Hematopoietic multipotent progenitor cell treated with erythropoietin and hydrocortisone succinate and interleukin-3 and kit ligand, for 17 days (in vitro differentiated cells): ENCODE results near the gene TMEM186.
"Not testable (repeated sequence)": the region's sequence is repeated elsewhere in the genome, so short reads cannot be mapped to it uniquely, and the experiment has no call there.

Experiments
- DNase-seq: peaks from one replicate; pipeline ENCODE4 v3.0.0-alpha.2; 2015; ENCODE audit warnings: low spot score

Gene TMEM186

DNA sequence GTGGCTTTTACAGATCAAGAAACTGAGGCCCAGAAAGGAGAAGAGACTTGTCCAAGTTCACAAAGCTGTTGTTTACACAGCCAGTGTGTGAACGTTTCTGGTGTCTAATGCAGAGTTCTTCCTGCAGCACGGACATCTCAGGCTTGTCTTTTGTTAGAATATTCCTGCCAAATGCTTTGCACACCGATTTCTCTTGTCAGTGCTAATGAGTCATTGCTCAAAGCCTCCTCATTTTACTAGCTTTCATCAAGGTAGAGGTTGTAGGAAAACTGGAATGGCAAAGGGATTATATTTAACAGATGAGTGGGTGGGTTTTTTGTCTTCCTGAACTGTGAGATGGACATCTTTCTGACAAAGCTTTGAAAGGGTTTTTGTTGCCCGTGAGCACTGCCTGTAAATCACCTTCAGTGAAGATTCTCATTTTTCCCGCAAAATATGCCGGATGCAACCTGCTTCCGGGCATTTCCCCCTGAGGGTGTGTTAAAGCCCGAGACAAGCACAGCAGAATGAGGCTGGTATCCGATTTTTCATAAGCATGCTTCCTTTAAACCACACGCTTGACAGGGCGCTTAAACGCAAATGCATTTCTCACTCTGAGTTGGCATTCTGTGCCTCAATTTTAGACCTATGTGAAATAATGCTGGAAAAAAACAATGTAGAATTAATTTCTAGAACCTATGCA is 14.9 kb upstream of the TMEM186 start:
- DNase-seq, result no peak

DNA sequence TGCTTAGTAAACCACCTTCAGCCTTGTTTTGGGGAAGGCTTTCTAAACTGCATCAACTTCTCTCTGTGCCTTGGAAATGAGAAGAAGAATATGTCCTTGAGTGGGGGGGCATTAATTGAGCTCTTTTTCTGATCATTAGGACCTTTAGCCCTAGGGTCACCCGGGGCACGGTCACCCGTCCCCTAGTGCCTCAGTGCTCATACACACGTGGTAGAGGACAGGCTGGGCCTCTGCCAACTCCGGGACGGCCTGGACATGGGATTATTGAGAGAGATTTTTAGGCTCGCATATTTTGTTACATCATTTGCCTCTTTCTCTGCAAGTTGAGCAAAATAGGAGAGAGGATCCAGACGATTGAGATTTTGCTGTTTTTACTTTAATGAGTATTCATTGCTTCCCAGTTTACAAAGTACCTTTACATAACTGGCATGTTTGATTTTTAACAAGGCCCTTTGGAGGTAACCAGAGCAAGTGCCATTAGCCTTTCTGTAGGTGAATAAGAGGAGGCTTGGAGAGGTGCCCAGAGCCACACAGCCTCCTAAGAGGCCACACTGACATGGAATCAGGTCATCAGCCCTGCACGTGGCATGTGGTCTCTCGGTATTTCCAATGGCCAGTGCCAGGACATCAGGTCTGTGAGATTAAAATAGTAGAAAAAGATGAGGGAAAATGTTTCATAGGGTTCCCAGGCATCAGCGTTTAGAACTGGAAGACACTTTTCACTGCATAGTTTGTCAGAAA is 11.3 kb upstream of the TMEM186 start:
- DNase-seq, result no peak

DNA sequence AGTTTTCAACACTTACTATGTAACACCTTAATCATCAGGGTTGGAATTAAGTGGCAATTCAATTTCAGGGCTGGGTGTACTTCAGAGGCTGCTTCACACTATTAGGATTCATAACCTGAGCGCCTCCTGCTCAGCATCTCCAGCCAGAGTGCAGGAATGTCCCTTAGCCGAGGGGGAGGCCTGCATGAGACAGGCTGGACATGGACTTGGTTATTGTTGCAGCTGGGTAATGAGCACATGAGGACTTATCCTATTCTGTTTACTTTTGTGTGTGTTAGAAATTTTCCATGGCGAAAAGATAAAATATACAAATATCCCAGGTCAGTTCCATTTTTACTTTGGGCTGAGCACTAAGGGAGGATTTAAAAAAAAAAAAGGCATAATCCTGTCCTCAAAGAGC is 10.6 kb upstream of the TMEM186 start:
- no peak for DNase-seq

DNA sequence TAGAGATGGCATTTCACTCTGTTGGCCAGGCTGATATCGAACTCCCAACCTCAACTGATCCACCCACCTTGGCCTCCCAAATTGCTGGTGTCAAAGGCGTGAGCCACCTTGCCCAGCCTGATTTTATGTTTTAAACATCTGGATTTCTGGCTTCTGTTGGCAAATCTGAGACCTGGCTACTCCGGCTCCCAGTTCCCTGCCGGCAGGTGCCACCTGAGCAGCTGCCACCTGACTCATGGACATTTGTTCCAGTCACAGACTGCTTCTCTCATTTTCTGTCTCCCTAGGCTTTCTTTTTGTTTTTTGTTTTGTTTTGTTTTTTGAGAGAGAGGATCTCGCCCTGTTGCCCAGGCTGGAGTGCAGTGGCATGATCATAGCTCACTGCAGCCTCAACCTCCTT is 9.8 kb upstream of the TMEM186 start:
- DNase-seq, result no peak

DNA sequence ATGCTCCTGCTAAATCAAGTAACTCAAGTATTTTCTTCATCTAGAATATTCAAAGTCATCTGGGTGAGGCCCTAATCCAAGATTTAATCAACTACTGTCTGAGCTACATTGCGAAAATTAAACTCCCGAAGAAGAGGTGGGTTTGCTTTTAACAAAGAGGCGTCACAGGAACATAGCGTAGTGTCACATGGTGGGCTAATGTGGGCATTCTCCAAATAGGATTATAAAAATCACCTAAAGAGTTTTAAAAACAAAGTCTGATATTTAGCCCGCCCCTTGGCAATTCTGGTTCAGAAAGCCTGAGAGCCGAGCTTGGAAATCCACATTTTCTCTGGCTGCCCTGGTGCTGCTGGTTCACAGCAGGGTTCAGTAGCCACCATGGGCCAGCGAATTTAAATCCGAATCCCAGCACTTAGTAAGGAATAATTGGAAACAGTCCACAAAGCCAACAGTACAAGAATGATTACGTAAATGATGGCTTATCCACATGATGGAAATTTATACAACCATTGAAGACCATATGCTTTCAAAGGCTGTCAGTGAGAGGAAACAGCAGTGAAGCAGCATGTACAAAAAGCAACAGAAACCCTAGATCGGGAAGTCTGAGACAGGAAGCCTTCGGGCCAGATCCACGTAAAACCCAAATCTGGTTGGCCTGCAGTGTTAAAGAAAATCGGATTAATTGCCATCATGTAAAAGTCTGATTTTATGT is 9.0 kb upstream of the TMEM186 start:
- DNase-seq, result no peak

DNA sequence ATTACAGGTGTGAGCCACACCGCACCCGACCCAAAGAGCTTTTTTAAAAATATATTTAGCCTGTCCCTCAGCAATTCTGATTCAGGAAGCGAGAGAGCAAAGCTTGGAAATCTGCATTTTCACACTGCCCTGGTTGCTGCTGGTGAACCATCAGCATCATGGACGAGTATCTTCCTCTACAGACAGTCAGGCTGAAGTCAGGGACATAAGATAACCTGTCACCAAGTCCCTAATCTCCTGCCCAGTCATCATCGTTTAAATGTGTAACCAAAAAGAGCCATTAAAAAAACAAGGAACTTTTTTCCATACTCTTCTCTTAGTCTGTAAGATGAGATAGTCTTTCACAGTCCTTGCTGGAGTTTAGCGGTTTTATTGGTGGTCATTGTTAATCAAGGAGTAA is 6.9 kb upstream of the TMEM186 start:
- DNase-seq, result peak; percentile 48

DNA sequence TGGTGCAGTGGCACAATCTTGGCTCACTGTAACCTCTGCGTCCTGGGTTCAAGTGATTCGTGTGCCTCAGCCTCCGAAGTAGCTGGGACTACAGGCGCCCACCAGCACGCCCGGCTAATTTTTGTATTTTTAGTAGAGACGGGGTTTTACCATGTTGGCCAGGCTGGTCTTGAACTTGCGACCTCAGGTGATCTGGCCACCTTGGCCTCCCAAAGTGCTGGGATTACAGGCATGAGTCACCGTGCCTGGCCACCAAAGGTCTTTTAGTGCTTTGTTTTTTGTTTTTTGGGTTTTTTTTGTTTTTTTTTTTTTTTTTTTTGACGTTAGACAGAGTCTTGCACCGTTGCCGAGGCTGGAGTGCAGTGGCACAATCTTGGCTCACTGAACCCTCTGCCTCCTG is 6.3 kb upstream of the TMEM186 start:
- DNase-seq, result not testable (repeated sequence)

DNA sequence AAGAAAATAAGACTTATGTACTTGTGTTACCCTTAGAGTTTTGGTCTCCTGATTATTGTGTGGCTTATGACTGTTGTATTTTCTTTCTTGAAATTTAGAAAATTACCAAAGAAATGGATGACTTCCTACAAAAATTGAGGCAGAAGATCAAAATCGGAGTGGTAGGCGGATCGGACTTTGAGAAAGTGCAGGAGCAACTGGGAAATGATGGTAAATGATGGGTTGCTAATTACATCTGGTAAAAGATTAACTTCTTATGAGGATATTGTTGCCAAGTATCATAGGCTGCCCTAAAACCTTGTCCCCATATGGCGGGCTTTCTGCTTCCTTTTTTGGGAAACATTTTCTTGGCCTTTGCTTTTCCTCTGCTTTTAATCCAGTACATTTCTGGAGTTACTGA is 4.3 kb upstream of the TMEM186 start:
- DNase-seq, result no peak

DNA sequence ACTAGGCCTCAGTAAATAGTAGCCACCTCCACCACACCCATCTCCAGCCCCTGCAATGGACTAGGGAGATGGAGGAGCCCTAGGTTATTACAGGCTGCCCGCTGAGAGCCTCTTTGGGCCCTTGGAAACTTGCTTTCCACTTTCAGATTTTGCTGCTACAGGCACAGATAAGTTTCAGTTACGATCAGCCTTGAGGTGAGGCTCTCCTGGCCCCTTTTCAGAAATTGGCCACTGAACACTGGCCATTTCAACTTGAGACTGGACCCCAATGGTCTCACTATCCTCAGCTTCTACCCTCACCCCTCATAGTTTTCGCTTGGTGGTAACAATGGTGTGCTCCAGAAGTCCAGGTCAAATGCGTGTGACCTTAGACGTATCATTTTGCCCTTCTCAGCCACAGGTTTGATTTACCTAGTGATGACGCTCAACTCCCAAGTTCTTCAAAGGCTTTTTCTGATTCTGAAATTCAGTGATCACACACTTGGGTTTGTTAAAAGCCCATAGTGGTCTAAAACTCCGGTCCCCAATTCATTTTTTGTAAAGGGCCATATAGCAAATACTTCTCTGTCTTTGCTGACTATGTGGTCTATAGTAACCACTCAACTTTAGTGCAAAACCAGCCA is 1.2 kb upstream of the TMEM186 start:
- DNase-seq, result no peak

DNA sequence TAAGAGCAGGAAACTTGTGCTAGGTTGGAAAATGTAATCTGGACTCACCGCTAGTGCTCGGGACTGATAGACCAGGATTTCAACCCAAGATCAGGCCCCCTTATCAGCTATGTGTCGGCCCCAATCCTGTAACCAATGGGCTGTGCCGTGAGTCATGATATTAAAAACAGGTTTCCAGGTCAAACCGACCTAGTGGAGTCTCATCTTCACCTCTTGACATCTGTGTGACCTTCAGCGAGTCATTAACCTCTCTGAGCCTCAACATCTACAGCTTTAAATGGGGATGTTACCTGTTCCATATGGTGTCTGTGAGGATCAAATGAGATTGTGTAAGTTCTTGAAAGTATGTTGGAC is 712 bp upstream of the TMEM186 start:
- DNase-seq, result peak; percentile 83

DNA sequence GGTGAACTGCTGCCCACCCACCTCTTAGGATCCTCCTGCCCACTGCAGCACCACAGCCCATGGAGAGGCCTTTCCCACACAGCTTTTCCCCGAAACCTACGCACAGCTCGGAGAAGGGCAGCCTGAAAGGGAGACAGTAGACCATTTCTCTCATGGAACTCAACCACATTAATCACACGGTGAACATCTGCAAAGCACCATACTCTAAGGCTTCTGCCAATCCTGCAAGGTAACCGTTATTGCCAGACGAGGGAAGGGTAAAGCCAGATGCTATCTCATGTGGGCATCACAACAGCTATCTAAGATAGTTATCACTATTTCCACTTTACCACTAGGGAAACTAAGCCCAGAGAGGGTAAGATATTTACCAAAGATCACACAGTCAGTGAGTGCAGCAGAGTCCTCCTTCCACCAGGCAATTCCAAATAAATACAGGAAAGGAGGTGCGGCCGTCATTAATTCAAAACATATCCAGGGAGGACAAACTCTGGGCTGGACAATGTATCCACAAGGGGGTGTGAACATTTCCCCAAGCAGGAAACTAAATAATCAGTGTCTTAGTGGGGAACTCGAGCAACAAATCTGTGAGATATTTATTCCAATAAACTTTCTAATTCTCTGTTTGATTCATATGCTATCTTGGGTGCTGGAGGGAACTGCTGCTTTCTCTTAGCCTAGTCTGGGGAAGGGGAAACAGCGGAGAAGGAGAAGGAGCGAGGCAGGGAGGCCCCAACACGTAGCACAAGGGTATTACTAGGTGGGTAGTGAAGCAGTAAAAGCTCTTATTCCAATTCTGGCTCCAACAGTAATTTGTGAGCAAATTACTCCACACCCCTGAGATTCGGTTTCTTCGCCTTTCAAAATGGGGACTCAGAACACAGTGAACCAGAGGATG is 723 bp downstream of the TMEM186 start:
- DNase-seq, result no peak

DNA sequence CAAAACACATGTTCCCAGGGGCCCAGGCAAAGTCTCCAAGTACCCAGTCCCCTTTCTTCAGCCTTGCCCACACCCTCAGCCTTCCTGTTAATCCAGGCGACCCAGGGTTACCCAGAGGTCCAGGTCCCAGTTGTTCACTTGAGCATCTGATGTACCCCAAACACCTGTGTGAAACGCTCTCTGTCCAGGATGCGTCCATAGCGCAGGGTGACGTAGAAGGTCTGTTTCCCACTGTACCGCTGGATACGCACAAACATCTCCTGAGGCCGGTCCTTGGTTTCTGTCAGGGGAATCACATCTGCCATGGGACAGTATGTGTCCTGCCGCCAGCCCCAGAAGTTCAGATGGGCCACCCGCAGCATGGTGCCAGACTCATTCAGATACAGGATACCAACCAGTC is 1.6 kb downstream of the TMEM186 start:
- DNase-seq, result no peak

DNA sequence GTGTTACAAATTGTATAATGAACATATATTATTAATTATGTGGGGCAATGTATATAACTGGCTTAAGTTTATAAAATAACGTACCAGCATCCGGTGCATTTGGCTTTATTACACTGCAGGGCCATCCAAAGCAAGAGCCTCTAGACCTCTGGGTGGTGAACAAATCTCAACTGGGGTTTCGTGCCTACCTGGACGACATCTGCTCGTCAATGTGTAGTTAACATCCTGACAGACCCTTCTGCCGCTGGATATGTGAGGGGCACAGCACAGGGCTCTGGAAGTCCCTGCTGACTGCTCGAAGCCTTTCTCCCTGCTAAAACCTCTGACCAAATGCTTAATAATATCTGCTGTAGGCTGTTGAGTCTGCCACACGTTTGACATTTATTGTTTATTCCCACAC is 2.3 kb downstream of the TMEM186 start:
- DNase-seq, result no peak

DNA sequence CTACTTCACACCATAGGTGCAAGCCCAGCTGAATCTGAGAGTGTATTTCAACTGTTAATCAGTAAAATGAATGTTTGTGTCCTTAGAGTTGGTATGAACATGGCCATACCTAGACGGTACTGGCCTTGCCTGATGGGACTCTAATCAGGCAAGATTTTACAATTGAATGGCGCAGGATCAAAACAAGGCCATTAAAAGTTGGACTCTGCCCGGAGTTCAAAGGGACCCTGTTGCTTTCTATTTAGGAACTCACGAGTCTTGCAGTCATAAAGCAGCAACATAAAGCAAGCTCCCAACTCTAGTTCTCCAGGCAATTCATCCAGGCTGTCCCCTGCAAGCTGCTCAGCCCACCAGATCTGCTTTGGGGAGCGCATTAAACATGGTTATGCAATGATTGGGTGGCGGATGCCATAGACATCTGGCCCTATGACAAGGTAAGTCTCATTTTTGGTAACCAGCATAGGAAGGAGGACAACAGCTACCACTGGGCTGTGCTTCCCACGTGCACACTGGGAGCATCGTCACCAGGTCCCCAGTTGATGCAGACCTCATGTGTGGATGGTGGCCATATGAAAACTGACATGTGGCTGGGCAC is 8.8 kb downstream of the TMEM186 start:
- no peak for DNase-seq

DNA sequence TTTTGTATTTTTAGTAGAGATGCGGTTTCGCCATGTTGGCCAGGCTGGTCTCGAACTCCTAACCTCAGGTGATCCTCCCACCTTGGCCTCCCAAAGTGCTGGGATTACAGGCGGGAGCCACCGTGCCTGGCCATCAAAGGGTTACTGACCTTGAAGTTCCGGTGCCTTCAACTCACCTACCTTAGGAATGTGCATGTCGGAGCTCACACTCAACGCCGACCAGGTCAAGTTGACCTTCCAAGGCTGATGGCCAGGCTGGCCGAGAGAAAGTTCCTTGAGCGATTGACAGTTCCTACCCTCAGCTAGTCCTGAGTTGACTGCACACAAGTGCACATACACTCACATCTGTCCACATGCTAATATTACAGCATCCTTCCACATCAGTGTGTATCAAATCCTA is 11.1 kb downstream of the TMEM186 start:
- not testable (repeated sequence) for DNase-seq

DNA sequence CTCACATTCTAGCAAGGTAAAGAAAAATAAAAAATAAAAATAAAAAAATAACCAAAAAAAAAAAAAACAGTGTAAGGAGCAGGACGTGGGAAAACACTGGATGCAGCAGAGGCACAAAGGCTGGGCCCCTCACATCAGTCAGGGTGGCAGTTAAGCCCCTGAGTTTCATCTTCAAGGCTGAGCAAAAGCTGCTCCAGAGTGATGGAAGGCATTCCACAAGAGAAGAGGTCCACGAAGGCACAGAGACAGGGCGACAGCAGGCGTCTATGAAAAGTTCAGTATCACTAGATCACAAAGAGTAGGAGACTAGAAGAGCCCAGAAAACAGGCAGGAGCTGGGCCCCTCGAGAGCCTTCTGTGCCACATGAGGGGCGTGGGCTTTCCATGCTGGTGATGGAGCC is 12.0 kb downstream of the TMEM186 start:
- no peak for DNase-seq

DNA sequence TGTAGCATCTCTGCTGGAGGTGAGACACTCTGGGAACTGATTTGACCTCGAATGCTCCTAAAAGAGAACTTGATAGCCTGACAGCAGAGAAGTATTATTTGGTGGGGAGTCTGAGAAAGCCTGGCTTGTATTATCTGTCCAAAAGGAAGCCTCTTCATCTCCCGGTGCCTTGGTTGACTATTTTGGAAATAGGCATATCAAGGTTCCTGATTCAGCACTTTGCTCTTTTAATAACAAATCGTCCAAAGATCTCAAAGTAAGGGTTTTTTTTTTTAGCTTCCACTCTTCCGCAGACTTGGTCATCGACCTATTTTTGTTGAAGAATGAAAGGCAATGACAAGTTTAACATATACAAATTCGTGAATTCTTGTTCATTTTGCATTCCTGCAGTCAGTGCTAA is 14.8 kb downstream of the TMEM186 start:
- DNase-seq, result no peak

DNA sequence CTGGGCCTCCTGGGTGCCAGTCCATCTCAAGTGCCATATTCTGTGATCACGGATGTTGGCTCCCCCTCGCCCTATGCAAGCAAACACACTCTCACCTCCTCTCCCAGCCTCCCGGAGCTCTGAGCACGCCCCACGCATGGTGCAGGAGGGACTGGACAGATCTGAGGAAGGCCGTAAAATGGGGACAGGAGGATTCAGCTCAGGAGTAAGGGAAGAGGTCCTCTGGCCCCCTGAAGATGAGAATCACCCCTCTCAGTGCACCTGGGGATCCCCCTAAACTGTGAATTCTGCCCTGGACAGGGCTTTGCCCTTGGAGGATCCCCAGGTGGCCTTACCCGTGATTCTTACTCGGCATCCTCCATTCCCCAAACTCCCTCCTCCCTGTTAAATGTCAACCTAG is 15.6 kb downstream of the TMEM186 start:
- no peak for DNase-seq

DNA sequence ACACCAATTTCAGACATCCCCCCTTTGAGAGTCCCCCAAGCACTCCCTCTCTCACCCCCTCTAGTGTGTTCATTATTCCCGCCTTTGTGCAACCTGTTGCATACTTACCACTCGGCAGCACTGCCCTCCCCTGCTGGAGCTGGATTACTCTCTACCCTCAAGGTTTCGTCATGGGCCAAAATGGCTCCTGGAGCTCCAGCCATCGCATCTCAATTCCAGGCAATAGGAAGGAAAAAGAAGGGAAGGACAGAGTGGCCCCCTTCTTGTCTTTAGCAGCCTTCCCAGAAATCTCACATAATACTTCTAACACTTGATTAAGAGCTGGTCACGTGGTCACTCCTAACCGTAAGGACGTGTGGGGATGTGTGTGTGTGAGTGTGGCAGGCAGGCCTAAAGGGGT is 20.2 kb downstream of the TMEM186 start:
- no peak for DNase-seq

DNA sequence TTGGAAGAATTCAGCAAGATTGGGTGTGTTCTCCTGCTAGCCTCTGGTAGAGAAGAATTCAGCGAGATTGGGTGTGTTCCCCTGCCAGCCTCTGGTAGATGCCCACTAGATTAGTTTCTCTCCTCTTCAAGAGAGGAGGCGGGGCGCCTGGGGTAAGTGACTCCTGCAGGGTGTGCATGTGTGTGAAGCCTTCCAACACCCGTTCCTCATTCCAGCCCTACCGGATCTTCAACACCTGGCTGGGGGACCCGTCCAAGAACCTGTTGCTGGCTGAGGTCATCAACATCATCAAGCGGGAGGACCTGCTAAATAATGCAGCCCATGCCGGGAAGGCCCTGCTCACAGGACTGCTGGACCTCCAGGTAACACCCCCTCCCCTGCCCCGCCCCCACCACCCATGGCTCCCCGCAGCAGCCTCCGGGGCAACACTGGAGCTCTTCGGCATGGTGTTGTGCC is 21.3 kb downstream of the TMEM186 start:
- no peak for DNase-seq

DNA sequence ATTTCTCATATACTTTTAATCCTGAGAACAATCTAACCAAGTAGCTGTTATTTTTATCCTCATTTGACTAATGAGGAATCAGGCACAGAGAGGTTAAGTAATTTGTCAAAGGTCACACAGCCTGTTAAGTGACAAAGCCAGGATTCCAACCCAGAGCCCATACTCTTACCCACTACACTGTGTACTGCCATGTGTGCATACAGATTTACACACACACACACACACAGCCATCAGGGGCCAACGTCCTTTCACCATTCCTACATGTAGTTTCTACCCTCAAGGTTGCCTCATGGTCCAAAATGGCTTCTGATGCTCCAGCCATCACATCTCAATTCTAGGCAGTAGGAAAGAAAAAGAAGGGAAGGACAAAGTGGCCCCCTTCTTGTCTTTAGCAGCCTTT is 22.1 kb downstream of the TMEM186 start:
- DNase-seq, result no peak
